ENCODE data around the gene COQ6.
"Not testable (repeated sequence)": the region's sequence is repeated elsewhere in the genome, so short reads cannot be mapped to it uniquely, and the experiment has no call there.

The COQ6 gene

DNA sequence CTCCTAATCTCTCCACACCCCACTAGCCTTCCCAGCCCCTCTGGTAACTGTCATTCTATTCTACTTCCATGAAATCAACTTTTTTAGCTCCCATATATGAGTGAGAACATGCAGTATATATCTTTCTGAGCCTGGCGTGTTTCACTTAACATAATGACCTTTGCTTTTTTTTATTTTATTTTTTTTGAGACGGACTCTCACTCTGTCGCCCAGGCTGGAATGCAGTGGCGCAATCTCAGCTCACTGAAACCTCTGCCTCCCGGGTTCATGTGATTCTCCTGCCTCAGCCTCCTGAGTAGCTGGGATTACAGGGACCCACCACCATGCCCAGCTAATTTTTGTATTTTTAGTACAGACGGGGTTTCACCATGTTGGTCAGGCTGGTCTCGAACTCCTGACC is 38.6 kb downstream of the COQ6 start:
- not testable (repeated sequence) for DNase-seq

DNA sequence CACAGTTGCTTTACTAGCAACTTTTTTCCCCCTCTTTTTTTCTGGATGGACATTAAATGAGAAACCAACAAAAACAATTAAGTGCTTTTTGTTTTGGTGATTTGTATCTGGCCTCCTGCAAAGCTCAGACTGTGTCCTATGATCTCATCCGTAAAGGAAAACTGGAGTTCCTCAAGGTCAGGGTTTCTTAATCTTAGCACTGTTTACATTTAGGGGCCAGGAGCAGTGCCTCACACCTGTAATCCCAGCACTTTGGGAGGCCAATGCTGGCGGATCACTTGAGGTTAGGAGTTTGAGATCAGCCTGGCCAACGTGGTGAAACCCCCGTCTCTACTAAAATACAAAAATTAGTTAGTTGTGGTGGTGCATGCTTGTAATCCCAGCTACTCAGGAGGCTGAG is 41.0 kb downstream of the COQ6 start:
- DNase-seq: no peak

DNA sequence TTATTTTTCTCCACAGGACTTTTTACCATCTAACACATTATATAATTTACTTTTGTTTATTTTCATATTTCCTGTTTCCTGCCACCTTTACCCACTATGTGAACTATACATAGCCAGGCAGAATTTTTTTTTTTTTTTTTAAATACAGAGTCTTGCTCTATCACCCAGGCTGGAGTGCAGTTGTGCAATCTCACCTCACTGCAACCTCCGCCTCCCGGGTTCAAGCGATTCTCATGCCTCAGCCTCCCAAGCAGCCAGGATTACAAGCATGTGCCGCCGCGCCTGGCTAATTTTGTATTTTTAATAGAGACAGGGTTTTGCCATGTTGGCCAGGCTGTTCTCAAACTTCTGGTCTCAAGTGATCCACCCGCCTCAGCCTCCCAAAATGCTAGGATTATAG is 44.8 kb downstream of the COQ6 start:
- DNase-seq: not testable (repeated sequence)

DNA sequence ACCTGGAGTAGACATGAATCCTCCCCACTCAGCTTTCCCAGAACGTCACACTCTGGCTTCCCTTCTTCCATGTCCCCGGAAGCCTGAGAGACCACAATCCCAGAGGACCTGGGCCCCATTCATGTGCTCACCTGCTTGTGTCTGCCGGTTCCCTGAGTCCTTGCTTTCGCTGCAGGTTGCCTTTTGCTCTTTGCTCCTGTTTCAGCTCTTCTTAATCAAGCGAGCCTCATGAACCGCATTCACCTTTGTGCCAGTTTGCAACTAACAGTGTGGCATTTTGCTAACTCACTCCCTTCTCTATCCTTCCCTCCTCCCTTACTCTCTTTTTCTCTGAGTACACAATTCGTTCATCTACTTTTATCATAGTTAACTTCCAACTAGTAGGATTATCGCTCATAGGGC is 45.9 kb downstream of the COQ6 start:
- DNase-seq: no peak

DNA sequence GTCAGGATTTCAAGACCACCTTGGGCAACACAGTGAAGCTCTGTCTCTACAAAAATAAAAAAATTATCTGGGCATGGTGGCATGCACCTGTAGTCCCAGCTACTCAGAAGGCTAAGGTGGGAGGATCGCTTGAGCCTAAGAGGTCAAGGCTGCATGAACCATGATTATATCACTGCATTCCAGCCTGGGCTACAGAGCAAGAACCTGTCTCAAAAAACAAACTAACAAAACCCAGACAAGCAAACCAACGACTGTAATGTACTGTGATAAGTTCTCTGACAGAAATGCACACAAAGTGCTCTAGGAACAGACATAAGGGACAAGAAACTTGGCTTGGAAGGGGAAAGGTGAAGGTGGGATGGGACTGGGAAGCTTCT is 46.6 kb downstream of the COQ6 start:
- no peak for DNase-seq

DNA sequence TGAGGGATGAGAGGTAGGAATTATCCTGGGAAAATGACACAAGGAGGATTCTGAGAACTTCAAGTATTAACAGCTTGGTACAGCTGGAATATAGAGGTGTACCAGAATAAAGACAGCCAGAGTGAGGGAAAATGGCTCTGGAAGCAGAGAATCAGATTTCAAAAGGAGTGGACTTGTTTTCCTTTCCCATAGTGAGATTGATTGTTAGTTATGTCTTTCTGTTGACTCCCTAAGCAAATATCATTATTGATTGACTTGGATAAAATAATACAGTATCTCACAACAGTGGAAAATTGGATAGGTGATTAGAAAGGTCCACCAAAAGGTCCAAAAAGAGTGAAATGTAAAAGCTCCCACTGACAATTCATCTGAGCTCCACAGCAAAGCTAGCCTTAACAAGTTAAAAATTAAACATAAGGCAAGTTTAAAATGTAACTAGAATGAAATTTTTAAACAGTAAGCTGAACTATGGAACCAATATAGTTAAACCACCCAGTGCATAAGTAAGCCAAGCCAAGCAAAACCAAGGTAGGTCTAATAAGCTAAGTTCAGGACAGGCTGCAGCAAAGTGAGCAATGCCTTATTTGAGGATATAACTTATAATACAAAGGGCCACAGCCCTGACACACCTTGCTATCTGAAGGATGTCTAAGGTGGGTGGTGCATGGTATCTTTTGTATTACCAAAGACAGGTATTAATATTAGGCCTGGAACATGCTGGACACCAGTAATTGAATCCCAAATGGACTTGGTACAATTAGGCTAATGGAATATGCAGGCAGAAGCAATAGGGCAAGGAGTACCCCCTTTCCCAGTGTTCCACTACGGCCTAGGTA is 47.2 kb downstream of the COQ6 start:
- no peak for DNase-seq

DNA sequence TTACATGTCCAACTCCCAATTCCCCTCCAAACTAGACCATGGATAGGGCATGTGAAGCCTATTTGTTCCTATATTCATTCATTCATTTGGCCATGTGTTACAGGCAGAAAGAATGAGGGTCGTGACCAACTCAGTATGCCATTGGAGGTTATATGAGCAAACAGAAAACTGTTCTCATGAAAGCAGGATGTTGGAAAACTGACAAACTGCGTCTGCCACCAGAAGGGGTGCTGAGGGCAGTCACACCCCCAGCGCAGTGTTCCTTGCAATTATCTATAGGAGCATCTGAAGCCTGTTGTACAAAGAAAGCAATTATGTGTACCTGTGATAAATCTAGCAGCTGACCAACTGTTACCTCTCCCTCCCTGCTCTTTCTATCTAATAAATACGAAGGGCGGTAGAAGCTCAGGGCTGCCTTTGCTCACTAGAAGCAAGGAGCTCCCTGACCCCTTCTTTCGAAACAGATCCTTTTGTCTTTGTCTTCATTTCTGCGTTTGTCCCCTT is 47.9 kb downstream of the COQ6 start:
- DNase-seq: no peak

DNA sequence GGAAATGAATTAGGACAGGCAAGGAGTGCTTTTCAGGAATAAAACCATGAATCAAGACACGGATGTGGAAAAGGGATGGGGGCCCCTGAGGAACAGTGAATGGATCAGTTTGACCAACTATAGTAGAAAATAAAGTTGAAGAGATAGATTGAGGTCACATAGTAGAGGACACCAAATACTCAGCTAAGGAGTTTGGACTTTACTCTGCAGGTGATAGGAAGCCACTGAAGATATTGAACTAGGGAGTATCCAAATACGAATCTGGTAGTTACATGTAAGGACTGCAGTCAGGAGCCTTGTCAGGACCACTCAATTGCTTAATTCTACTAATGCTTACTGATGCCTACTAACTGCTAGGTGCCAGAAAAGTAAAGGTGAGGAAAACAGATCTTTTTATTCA is 48.6 kb downstream of the COQ6 start:
- no peak for DNase-seq

DNA sequence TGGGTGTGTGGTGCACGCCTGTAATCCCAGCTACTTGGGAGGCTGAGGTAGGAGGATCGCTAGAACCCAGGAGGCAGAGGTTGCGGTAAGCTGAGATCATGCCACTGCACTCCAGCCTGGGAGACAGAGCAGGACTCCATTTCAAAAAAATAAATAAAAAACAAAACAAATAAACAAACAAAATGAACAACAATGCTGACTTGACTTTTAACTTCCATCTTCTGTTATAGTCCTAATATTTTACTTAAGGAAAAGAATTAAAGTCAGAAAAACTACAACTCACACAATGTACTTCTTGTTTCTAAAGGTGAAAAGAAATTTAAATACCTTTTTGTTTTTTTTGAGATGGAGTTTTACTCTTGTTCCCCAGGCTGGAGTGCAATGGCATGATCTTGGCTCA is 55.6 kb downstream of the COQ6 start:
- not testable (repeated sequence) for DNase-seq

DNA sequence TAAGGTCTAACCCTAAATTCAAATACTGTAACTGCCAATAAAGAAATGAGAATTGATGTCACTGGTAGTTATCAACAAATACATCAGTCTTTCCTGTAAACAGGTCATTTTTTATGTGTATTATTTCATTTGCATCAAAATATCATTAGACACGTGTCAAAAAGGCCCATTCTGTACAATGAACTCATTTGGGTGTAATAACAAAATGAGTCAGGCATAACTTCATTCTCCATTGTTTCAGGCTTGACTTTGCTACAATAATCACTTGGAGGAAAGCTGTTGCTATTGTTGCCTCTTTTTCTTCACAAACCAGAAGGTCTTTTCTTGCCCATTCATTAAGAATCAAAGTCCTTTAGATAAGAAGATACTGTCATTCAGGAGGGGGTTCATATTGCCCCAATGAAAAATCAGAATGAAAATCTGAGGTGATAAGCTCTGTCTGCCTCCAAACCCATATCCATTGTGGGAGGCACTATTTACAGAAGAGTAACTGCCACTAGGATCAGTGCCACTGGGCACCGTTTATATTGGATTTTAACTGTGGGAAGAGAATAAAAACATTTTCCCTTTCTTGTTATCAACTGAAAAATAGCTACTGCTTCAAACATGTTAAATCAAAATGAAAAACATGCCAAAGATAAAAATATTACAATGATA is 58.9 kb downstream of the COQ6 start:
- no peak for DNase-seq

Data from activated CD4-positive, CD25-positive, alpha-beta regulatory T cell (primary cell).